OCI-LY1 (cell line): Measurements from ENCODE around the gene ZBTB20.

Experiments
- H2AFZ ChIP-seq: fragments of 200-600 bp; sonication (generic), shearing (Covaris generic); 2 replicates; pipeline ENCODE4 v1.6.0; 2014; ENCODE audit warnings: antibody characterized with exemption, mild to moderate bottlenecking, low read length
- H3F3A ChIP-seq: fragments of 200-600 bp; sonication (generic), shearing (Covaris generic); 2 replicates; pipeline ENCODE4 v1.6.0; 2014; ENCODE audit warnings: mild to moderate bottlenecking, antibody characterized with exemption, low read length, moderate library complexity; ENCODE audit not compliant: insufficient read depth
- H3K27ac ChIP-seq: fragments of 200-600 bp; sonication (generic); 2 replicates; pipeline ENCODE4 v1.5.1; 2014; ENCODE audit warnings: low read length, mixed run types, mild to moderate bottlenecking, low read depth; ENCODE audit not compliant: poor library complexity, severe bottlenecking
- H3K27me3 ChIP-seq: fragments of 200-600 bp; sonication (generic); 2 replicates; pipeline ENCODE4 v1.6.0; 2014; ENCODE audit warnings: antibody characterized with exemption, mild to moderate bottlenecking, low read length, moderate library complexity; ENCODE audit not compliant: insufficient read depth
- H3K36me3 ChIP-seq: fragments of 200-600 bp; sonication (generic); 2 replicates; pipeline ENCODE4 v1.6.1; 2014; ENCODE audit warnings: mild to moderate bottlenecking, antibody characterized with exemption, low read length, moderate library complexity, mixed read lengths; ENCODE audit not compliant: insufficient read depth
- H3K4me1 ChIP-seq: fragments of 200-600 bp; sonication (generic); 2 replicates; pipeline ENCODE4 v1.5.1; 2014; ENCODE audit warnings: mild to moderate bottlenecking, low read length, moderate library complexity; ENCODE audit not compliant: insufficient read depth, severe bottlenecking
- H3K4me2 ChIP-seq: fragments of 200-600 bp; sonication (generic), shearing (Covaris generic); 2 replicates; pipeline ENCODE4 v1.6.1; 2014; ENCODE audit warnings: low read length
- H3K4me3 ChIP-seq: fragments of 200-600 bp; sonication (generic); 2 replicates; pipeline ENCODE4 v1.5.1; 2014; ENCODE audit warnings: low read length, low read depth, mild to moderate bottlenecking, mixed read lengths; ENCODE audit not compliant: poor library complexity, severe bottlenecking
- H3K79me2 ChIP-seq: fragments of 200-600 bp; shearing (Covaris generic); 2 replicates; pipeline ENCODE4 v1.6.1; 2016; ENCODE audit warnings: mixed run types, low read length, mixed read lengths; ENCODE audit not compliant: insufficient read depth
- H3K9ac ChIP-seq: fragments of 200-600 bp; sonication (generic), shearing (Covaris generic); 2 replicates; pipeline ENCODE4 v1.6.1; 2014; ENCODE audit warnings: mild to moderate bottlenecking, low read length, mixed read lengths
- H3K9me2 ChIP-seq: fragments of 200-600 bp; sonication (generic), shearing (Covaris generic); 2 replicates; pipeline ENCODE4 v1.6.1; 2014; ENCODE audit warnings: low read depth, mild to moderate bottlenecking, low read length, mixed read lengths
- H3K9me3 ChIP-seq: fragments of 200-600 bp; shearing (Covaris generic); 2 replicates; pipeline ENCODE4 v1.6.1; 2014; ENCODE audit warnings: low read length, mixed read lengths
- H4K20me1 ChIP-seq: fragments of 200-600 bp; sonication (generic), shearing (Covaris generic); 2 replicates; pipeline ENCODE4 v1.6.0; 2016; ENCODE audit warnings: mild to moderate bottlenecking, low read length; ENCODE audit not compliant: insufficient read depth
- CTCF ChIP-seq: fragments of 200-600 bp; sonication (generic), shearing (Covaris generic); IDR thresholded peaks from 2 replicates; pipeline ENCODE4 v1.5.1; 2017; ENCODE audit warnings: mild to moderate bottlenecking, antibody characterized with exemption, low read length, moderate library complexity, mixed read lengths
- EZH2 ChIP-seq: fragments of 200-600 bp; sonication (generic), shearing (Covaris generic); IDR thresholded peaks from 2 replicates; pipeline ENCODE4 v1.8.0; 2017; ENCODE audit warnings: borderline replicate concordance, mixed run types, mild to moderate bottlenecking, antibody characterized with exemption, low read length, moderate library complexity, mixed read lengths

The ZBTB20 gene

GRCh38 chr3:114496466-114496865 is 650.6 kb downstream of the ZBTB20 start:
- Histone ChIP-seq H3K79me2 (no peaks in the 10 kb centered on the region), H2AFZ (no peak overlapping the region), H3K4me2 (no peak overlapping the region), H3K4me1 (no peaks in the 10 kb centered on the region), H3K9me2 (no peaks in the 10 kb centered on the region), H3K4me3 (no peak overlapping the region), H3K9me3 (no peaks in the 10 kb centered on the region), H3K27me3 (no peaks in the 10 kb centered on the region), H3F3A (no peaks in the 10 kb centered on the region), H3K36me3 (no peaks in the 10 kb centered on the region), H4K20me1 (no peaks in the 10 kb centered on the region), H3K9ac (no peak overlapping the region), H3K27ac (no peak overlapping the region)
- TF ChIP-seq CTCF (no peak), EZH2 (no peak)

- Histone ChIP-seq H3K4me1 (no peaks in the 10 kb centered on the region), H4K20me1 (no peaks in the 10 kb centered on the region), H3K9me3 (no peaks in the 10 kb centered on the region), H3K9ac (no peak overlapping the region), H3K27me3 (no peaks in the 10 kb centered on the region), H3K9me2 (no peaks in the 10 kb centered on the region), H3K27ac (no peak overlapping the region), H3K4me2 (no peak overlapping the region), H3K79me2 (no peaks in the 10 kb centered on the region), H2AFZ (no peak overlapping the region), H3K4me3 (no peak overlapping the region), H3F3A (no peaks in the 10 kb centered on the region), H3K36me3 (no peaks in the 10 kb centered on the region)
- TF ChIP-seq EZH2 (no peak), CTCF (no peak)
Measured at GRCh38 chr3:114496021-114496434, 651.1 kb downstream of the ZBTB20 start.

- no peaks in the 10 kb centered on the region for H3F3A ChIP-seq
- no peaks in the 10 kb centered on the region for H3K27me3 ChIP-seq
- no peak overlapping the region for H3K4me3 ChIP-seq
- H4K20me1 ChIP-seq: no peaks in the 10 kb centered on the region
- TF ChIP-seq EZH2 (no peak), CTCF (no peak)
- no peaks in the 10 kb centered on the region for H3K4me1 ChIP-seq
- no peaks in the 10 kb centered on the region for H3K79me2 ChIP-seq
- H3K36me3 ChIP-seq: no peaks in the 10 kb centered on the region
- no peak overlapping the region for H3K4me2 ChIP-seq
- H3K9me2 ChIP-seq: no peaks in the 10 kb centered on the region
- H3K9me3 ChIP-seq: no peaks in the 10 kb centered on the region
- H3K9ac ChIP-seq: no peak overlapping the region
- no peak overlapping the region for H3K27ac ChIP-seq
- H2AFZ ChIP-seq: no peak overlapping the region
Measured at GRCh38 chr3:114494498-114494897, 652.6 kb downstream of the ZBTB20 start.
